NCI-H1092 (cell line): ENCODE data around the gene FOXD3.

Experiments
- DNase-seq: peaks from one replicate; lab custom pipeline; 2025; lab: John Stamatoyannopoulos, UW

Gene FOXD3

DNA sequence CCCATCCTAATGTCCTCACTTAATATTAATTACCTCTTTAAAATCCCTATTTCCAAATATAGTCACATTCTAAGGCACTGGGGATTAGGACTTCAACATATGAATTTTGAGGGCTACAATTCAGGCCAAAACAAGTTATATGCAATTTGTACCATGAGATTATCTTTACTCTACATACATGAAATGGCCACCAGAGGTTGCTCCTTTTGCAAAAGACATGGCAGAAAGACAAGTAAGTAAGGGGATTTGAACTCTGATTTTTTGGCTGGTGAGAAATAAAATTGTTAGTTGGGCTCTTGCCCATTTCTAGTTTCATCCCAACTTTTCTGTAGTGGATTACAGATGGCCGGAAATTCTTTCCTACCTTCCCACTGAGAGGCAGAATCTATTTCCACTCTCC is 40.2 kb downstream of the FOXD3 start:
- DNase-seq = no peak

DNA sequence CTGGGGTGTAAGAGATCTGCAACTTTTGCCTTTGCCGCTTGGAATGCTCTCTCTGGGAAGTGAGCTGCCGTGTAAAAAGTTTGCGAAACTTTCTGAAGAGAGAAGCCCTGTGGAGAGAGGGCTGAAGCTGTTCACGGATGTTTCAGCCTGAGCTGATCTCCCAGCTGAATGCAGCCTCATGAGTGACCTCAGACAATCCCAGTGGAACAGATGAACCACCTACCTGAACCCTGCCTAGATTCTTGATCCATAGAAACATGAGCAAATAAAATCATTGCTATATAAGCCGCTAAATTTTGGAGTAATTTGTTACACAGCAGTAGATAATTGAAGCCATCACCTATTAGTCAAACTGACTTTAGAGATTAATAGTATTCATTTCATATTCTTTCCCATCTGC is 40.6 kb downstream of the FOXD3 start:
- no peak for DNase-seq

GRCh38 chr1:63366908-63367214 is 44.5 kb downstream of the FOXD3 start:
- no peak for DNase-seq

DNA sequence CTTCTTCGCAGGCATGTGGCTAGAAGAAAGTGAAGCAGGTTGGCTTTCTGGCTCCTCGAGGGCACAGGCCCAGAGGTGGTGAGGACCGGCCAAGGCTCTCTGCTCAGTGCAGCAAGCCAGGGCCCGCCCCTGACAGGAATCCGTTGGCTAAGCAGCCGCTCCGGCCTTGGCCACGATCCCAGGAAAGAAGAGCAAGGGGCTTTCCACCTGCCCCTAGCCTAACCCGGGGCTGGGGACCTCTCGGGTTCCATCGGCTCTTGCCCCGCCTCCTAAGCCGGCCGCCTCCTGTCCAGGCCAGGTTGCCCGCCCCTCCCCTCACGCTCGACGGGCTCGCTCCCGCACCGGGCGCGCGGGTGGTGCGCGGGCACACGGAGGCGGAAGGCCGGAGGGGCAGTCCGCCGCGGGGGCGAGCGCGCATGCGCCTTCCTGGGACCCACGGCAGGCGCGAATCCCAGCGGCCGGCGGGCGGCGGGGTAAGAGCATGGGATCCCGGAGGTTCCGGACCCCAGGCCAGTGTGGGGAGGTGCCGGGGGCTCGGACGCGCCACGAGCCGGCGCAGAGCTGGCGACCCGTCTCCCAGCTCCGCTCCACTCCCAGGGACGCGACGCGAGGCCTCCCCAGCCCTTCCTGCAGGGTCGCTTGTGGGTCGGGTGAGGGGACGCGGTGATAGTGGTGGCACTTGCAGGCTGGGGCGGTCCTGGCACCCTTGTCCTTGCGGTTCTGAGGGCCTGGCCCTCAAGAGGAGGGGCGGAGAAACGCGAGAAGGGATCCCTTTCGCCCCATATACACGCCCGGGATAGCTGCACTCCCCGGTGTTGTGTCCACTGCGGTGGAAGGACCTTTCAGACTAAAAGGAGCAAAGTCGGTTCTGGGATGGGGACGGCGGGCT is 45.1 kb downstream of the FOXD3 start, which contains the start of gene ALG6:
TSS of gene ALG6 (plus strand) at position 413 of the 889 bp plus-strand sequence. CDS start 3,351 bp downstream, outside the sequence.
- peak; percentile 89 for DNase-seq

DNA sequence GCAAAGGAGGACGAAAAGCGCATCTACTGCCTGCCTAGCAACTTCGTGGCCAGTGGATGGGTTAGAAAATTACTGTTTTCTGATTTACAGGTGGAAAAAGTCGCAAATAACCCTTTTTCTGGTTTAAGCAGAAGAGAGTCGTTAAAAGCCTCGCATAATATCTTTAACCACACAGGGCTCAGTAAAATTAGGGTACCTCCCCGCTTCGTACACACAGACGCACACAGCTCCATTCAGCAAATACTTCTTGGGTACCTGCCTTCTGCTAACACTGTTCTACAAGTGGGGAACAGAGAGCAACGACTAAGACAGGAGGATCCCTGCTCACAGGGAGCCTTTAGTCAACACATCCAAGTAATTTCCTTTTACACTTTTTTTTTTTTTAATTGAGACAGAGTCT is 45.8 kb downstream of the FOXD3 start:
- no peak for DNase-seq
